HG02943 (cell line): Measurements from ENCODE around the gene IER5.
A peak's percentile ranks its signal among the peaks of the same experiment; 100 is the strongest.

Source experiments
- ATAC-seq: cut with Tn5 transposase; IDR thresholded peaks from one replicate; pipeline ENCODE4 v1.9.1; 2021; ENCODE audit warnings: mild to moderate bottlenecking, low read depth, moderate library complexity; ENCODE audit not compliant: unreplicated experiment

Gene IER5

DNA sequence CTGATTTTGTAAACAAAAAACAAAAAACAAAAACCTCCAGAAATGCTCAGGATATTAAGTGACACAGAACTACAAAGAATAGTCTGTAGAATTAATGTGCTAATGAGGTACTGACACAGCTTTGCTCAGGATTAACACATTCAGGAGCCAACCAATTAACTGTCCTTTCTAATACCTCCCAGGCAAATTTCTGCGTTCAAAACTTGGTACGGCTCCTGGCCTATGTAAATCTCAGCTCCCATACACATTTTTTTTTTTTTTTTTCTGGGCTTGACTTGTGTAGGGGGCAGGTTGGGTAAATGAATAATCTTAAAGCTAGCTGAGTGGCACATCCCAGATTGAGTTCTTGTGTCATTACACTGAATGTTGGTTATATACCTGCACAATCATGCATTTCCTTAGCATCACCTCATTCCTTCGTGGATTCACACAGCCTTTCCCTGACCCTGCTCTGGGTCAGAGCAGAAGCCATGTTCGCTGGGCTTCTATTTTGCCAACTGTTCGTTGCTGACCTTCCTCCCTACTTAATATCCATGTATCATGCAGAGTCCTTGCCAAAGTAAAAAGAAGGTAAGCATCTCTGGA, 12.6 kb upstream of the IER5 start:
- ATAC-seq: no peak

DNA sequence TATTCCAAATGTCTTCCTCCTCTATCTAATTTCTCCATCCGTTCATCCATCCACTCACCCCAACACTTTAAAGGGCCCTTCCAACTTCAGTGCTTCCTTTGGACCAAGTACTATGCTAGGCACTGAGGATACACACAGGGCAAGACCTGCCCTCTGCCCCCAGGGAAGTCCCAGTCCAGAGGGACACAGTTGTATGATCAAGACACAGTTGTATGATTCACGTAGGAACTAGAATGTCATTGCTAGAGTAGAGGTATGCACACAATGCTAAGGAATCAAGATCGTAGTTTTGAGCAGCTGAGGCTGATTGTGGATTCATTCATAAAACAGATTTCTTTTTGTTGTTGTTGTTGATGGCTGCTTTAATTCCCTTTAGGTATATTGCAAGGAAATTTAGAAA, 11.6 kb upstream of the IER5 start:
- no peak for ATAC-seq

DNA sequence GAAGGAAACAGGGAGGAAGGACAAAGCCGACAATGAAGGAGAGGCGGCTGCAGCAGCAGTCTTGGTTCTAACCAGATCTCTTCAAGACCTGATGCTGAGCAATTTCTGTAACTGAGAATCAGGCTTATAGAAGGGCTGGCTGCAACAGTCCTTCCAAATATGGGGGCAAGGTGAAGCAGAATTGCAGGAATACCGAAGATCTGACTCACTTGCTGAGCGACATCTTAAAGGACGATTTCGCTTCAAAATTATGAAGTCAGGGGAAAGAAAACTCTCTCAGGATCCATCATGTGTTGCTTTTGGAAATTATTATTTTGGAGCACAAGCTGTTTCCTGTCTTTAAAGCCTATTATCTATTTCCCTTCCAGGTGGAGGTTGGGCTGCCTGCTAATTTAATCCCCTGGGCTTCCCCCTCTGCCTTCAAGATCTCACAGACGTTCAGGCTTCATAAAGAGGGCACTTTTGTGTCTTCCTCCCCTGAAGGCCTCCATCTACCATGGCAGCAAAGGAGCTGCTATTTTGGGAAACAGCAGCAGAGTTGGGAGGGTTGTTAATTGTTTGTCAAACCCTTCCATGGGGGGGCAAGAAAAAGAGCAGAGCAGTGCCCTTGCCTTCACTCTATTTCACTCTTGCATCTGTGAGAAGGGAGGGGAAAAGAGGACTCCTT, 10.8 kb upstream of the IER5 start:
- no peak for ATAC-seq

DNA sequence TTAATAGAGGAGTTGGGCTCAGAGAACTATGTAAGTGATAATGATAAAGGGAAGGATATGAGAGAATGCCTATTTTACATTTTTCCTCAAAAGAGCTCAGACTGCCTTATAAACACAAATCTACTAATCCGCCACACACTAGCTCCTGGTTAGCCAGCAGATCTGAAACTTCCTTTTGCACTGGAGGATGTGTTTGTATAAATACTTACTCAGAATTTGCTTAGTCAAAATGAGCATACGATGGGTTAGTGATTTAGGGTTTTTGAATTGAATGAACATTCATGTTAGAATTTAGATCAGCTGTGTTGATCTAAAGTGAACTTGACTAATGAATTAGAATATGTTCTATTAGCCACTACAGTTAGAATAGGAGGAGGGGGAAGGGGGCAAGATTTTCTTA, 9.1 kb upstream of the IER5 start:
- ATAC-seq: no peak

- no peak for ATAC-seq
Observed at GRCh38 chr1:181079920-181080319, 8.6 kb upstream of the IER5 start.

- no peak for ATAC-seq
Observed at GRCh38 chr1:181080556-181080955, 7.9 kb upstream of the IER5 start.

GRCh38 chr1:181081395-181081794, 7.1 kb upstream of the IER5 start:
- no peak for ATAC-seq

GRCh38 chr1:181083842-181084605, 4.5 kb upstream of the IER5 start:
- ATAC-seq: no peak

GRCh38 chr1:181084606-181084969, 3.9 kb upstream of the IER5 start:
- ATAC-seq: no peak

DNA sequence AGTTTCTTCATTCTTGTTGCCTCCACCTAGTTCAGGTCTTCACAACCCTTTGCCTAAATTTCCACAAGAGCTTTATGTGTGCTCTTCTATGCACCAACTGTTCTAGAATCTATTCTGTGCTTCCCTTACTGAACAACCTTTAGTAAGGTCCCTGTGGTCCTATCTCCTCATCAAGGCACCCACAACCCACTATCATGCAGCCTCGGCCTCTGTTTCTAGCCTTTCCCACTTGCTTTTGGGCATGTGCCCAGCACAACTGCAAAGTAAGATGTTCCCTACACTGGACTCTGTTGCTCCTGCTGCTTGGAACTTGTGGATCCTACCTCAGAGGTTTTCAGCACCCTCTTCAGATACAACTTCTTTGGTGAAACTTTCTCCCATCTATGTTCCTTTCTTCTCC, 2.4 kb upstream of the IER5 start:
- ATAC-seq: no peak

DNA sequence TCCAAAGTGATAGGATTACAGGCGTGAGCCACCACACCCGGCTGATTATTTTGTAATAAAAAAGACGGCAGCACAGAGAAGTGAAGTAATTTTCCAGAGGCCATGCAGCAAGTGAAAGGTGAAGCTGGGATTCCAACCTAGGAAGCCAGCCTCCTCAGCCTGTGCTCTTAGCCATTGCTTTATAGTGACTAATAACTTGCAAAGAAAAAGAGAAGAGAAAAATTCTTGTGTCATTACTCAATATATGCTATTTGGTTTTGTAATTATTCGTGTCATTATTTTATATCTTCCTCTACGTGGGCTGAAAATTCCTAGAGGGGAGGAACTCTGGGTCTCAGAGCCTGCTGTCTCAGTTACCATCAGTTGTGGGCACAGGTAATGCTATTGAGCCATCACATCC, 1.6 kb upstream of the IER5 start:
- ATAC-seq: no peak

DNA sequence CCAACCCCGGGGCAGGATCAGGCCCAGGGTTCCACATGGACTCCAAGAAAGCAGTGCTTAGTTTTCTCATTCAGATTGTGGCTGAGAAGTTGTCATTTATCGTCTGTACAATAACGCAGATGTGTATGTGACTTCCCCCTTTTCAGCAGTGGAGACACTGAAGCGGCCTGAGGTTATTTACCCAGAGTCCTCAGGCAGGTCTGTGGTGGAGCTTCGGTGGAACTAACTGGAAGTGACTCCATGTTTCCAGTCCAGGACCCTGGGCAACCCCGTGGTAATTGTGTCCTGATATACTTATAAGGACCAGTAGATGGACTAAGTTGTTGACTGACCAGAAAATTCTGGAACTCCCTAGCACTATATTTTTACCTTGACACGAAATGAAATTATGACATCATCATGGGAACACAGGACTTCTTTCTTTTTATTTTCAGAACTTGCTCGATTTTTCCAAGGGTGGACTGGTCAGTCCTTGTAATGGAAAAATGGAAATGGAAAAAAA, 1.0 kb upstream of the IER5 start:
- no peak for ATAC-seq

DNA sequence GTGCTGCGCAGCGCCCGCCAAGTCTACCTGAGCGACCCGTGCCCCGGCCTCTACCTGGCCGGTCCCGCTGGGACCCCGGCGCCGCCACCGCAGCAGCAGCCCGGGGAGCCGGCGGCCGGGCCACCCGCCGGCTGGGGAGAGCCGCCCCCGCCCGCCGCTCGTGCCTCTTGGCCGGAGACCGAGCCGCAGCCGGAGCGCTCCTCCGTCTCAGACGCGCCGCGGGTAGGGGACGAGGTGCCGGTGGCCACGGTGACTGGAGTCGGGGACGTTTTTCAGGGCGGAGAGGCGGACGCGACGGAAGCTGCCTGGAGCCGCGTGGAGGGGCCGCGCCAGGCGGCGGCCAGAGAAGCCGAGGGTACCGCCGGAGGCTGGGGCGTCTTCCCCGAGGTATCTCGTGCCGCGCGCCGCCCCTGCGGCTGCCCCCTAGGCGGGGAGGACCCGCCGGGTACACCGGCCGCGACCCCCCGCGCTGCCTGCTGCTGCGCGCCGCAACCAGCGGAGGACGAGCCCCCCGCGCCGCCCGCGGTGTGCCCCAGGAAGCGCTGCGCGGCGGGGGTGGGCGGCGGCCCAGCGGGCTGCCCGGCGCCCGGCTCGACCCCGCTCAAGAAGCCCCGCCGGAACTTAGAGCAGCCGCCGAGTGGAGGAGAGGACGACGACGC, 646 bp downstream of the IER5 start:
- peak; percentile 8 for ATAC-seq

- peak; percentile 33 for ATAC-seq
Observed at GRCh38 chr1:181089676-181090544, 1.4 kb downstream of the IER5 start.

GRCh38 chr1:181090641-181091126, 2.2 kb downstream of the IER5 start:
- ATAC-seq: no peak

DNA sequence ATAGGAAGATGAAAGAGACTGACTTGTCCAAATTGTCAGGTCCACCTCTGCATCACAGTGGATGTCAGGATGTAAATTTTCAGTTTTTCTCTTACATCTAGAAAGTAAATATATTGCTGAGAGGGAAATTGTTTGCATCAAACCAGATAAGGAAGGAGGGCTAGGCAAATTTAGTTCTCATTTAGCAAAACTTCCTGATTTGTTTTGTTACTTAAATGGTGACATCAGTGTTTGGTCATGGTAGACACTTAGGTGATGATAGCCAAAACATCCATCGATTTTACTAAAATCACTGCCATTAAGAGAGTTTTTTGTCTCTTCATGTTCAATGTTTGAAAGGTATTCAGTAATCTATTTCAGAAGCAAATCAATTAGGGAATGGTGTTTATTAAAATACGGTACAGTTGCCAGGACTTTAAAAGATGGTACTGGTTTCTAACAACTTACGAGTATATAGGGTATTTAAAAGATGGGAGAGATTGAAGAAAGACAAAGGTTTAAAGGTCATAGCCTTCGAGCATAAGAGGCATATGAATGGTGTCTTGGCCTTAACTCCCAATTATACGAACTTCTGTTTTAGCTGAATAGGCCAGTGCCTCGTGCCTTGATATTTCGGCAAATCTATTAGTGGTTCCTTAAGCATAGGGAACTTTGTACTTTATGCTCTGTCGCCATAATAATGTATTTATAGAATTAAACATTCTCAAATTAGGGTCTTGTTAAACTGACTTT, 3.0 kb downstream of the IER5 start:
- ATAC-seq: no peak

DNA sequence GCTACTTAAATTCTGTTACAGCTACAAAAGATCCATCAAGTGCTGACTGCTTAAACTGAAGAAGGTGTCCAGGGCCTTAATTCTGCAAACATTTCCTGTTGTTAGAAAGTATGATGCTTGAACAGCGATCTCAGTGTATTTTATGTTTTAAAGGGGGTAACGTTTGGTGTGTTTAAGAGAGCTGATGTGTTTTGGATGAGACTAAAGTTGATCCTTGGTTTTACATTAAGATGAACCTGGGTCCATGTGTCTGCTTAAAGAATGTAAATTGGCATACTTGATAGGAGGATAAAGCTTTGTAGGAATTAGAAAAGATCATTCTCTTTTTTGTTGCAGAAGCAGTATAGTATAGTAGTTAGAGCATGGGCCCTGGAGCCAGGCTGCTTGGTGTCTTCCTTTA, 3.6 kb downstream of the IER5 start:
- ATAC-seq: no peak

GRCh38 chr1:181092883-181093458, 4.5 kb downstream of the IER5 start:
- no peak for ATAC-seq
